K562 (cell line): ENCODE measurements around the gene KLHL15. TPM values are rescaled to one million over a fixed set of nuclear protein-coding genes. Genes with fewer than 3 reads are reported as not detected.

Source experiments
- BRF2 ChIP-seq: IDR thresholded peaks from 3 replicates; pipeline ENCODE4 v1.6.1; 2011; ENCODE audit warnings: borderline replicate concordance, mild to moderate bottlenecking; ENCODE audit not compliant: insufficient read length, insufficient read depth
- FOSL1 ChIP-seq: fragments of 200-800 bp; sonication (Bioruptor generic); conservative IDR thresholded peaks from 2 replicates; pipeline ENCODE4 v1.6.1; 2016; ENCODE audit warnings: missing genetic modification characterization, missing compliant biosample characterization
- FOXJ3 ChIP-seq: sonication (generic); formaldehyde crosslinking; IDR thresholded peaks from 2 replicates; pipeline ENCODE4 v1.4.0; 2020; ENCODE audit warnings: mild to moderate bottlenecking, missing genetic modification reagents
- GTF2F1 ChIP-seq: IDR thresholded peaks from 2 replicates; pipeline ENCODE4 v1.6.1; 2011; ENCODE audit warnings: low read depth, low read length, improper control_type of control experiment
- HDAC6 ChIP-seq: IDR thresholded peaks from 2 replicates; pipeline ENCODE4 v1.6.1; 2012; ENCODE audit warnings: low read depth, mild to moderate bottlenecking, control low read depth, inconsistent platforms, low read length, moderate library complexity
- JUND ChIP-seq, 2 experiments: IDR thresholded peaks; 2 replicates in 1 of 2; 3 replicates in 1 of 2; pipeline ENCODE4 v1.6.1; 2011; ENCODE audit warnings: borderline replicate concordance in 2 of 2, low read depth in 2 of 2, low read length in 2 of 2, improper control_type of control experiment in 1 of 2, missing biosample characterization in 1 of 2, missing genetic modification characterization in 1 of 2, missing genetic modification reagents in 1 of 2
- KDM2B ChIP-seq: fragments of 250-450 bp; sonication (Bioruptor Pico); IDR thresholded peaks from 2 replicates; pipeline ENCODE4 v1.8.0; 2021; ENCODE audit warnings: mild to moderate bottlenecking, moderate library complexity
- MYNN ChIP-seq, 2 experiments: sonication (generic); formaldehyde crosslinking in 1 of 2; IDR thresholded peaks; 2 replicates each; pipeline versions ENCODE4 v1.5.0 to v1.6.1; 2016 to 2020; ENCODE audit warnings: antibody characterized with exemption in 1 of 2, missing genetic modification reagents in 1 of 2
- NKRF ChIP-seq: fragments of 450-650 bp; IDR thresholded peaks from 2 replicates; pipeline ENCODE4 v1.6.1; 2016; ENCODE audit warnings: borderline replicate concordance
- NR1H2 ChIP-seq: sonication (generic); formaldehyde crosslinking; IDR thresholded peaks from 2 replicates; pipeline ENCODE4 v1.4.0; 2020; ENCODE audit warnings: mild to moderate bottlenecking, missing genetic modification reagents
- OTX1 ChIP-seq: fragments of 450-650 bp; formaldehyde crosslinking; IDR thresholded peaks from 2 replicates; pipeline ENCODE4 v1.4.0; 2022; ENCODE audit warnings: mild to moderate bottlenecking
- RBBP5 ChIP-seq: fragments of 200-600 bp; sonication (generic); IDR thresholded peaks from 2 replicates; pipeline ENCODE4 v1.6.1; 2012; ENCODE audit warnings: borderline replicate concordance, mild to moderate bottlenecking, low read length, control low read depth, inconsistent platforms; ENCODE audit not compliant: insufficient read depth, poor library complexity, severe bottlenecking
- RBM34 ChIP-seq: fragments of 200-400 bp; formaldehyde crosslinking; IDR thresholded peaks from 2 replicates; pipeline ENCODE4 v1.6.1; 2018; ENCODE audit warnings: low read length, borderline replicate concordance; ENCODE audit not compliant: insufficient read depth
- RNF2 ChIP-seq: sonication (generic); IDR thresholded peaks from 2 replicates; pipeline ENCODE4 v1.6.1; 2016
- TBL1XR1 ChIP-seq, 2 experiments: IDR thresholded peaks; 2 replicates each; pipeline ENCODE4 v1.6.1; 2012; ENCODE audit warnings: improper control_type of control experiment in 2 of 2, low read length in 2 of 2, mild to moderate bottlenecking in 1 of 2
- TCF7L2 ChIP-seq: fragments of 150-350 bp; IDR thresholded peaks from 2 replicates; pipeline ENCODE4 v1.6.1; 2016; ENCODE audit warnings: low read depth, mild to moderate bottlenecking, low read length, moderate library complexity
- TEAD2 ChIP-seq: fragments of 450-650 bp; IDR thresholded peaks from 2 replicates; pipeline ENCODE4 v1.6.1; 2016; ENCODE audit warnings: missing genetic modification characterization, control low read depth, missing compliant biosample characterization
- ZC3H4 ChIP-seq: sonication (generic); formaldehyde crosslinking; IDR thresholded peaks from 2 replicates; pipeline ENCODE4 v1.9.0; 2021; ENCODE audit warnings: missing genetic modification reagents, borderline replicate concordance
- ZFP1 ChIP-seq: fragments of 450-650 bp; formaldehyde crosslinking; IDR thresholded peaks from 2 replicates; pipeline ENCODE4 v1.4.0; 2020; ENCODE audit warnings: mild to moderate bottlenecking, mixed read lengths
- ZNF436 ChIP-seq: fragments of 250-450, 450-650 bp; sonication (Bioruptor Pico); formaldehyde crosslinking; IDR thresholded peaks from 2 replicates; pipeline ENCODE4 v1.7.0; 2020; ENCODE audit warnings: mild to moderate bottlenecking
- polyA plus RNA-seq, 8 experiments: library from polyadenylated mRNA; depleted of rRNA in 4 of 8; stranded (reverse) in 5 of 8; unstranded in 3 of 8; fragments of >200 nt; fragmentation: Nextera tagmentation in 2 of 8; fragmentation: Illumina TruSeq in 1 of 8; extraction: Ambion mirVana in 2 of 8; extraction: Trizol in 1 of 8; gene quantifications; 2 replicates each; pipeline versions ENCODE4 v1.2.1 to v1.2.3, GENCODE V29; 2011 to 2014; ENCODE audit warnings: inconsistent platforms in 1 of 8, missing spikeins in 1 of 8
- total RNA-seq, 7 experiments: library from RNA; depleted of rRNA in 6 of 7; stranded (reverse); fragments of >200 nt in 6 of 7; fragmentation: Illumina TruSeq in 2 of 7; extraction: Trizol in 2 of 7; gene quantifications; 2 replicates each; pipeline versions ENCODE4 v1.2.1 to v1.2.3, GENCODE V29; 2011 to 2021; ENCODE audit warnings: low replicate concordance in 1 of 7
- TF ChIP-seq, protein P1 (sequence below), 2 experiments: IDR thresholded peaks; 2 replicates each; pipeline ENCODE4 v1.6.1; 2011; ENCODE audit warnings: borderline replicate concordance in 1 of 2, control low read depth in 1 of 2, low read depth in 1 of 2, low read length in 1 of 2, mild to moderate bottlenecking in 1 of 2, mixed read lengths in 1 of 2, moderate library complexity in 1 of 2; ENCODE audit not compliant: insufficient read depth in 1 of 2, insufficient read length in 1 of 2, poor library complexity in 1 of 2, severe bottlenecking in 1 of 2; ENCODE audit errors: extremely low read depth in 1 of 2
- TF ChIP-seq, protein P2 (sequence below): fragments of 450-650 bp; formaldehyde crosslinking; IDR thresholded peaks from 2 replicates; pipeline ENCODE4 v1.4.0; 2020; ENCODE audit warnings: mild to moderate bottlenecking, moderate library complexity

The KLHL15 gene
- total and polyA plus RNA-seq, 9 of the 15 experiments (the other 6 are each of a cell fraction or from before 2014, with no cell fraction given): 3.0 to 12.4 (median 7.6) TPM

DNA sequence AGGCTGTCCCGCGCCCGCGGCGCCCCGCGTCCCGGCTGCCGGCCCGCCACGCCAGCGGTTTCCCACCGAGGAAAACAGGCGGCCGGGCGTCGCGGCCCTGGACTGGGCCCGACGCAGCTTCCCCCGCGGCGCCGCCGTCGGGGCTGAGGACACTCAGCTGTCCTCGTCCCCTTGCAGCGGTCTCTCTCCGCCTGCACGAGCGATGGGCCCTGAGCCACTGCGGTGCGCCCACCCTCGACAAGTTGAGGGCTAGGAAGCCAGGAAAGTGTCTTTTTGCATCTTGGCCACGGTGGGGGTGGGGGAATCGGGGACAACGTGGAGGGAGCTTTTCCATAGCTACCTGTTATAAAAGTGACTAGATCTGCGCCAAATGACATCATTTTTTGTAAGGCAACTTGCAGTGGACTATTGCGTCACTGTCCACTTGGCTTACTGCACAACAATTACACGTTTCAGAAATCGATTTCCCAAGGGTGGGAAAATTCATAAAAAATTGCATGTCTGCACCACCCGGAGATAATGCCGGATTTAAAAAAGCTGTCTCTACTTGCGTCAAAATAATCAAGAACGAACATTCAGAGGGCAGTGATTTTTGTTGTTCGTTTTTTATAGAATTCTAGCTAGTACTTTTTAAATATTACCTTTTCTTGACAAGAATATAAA, 1.1 kb downstream of the KLHL15 start (continued):
- TF ChIP-seq NKRF (no peak), KDM2B (no peak), OTX1 (CRISPR knock-in tag) (no peak), RNF2 (no peak), ZNF436 (CRISPR knock-in tag) (no peak), NR1H2 (CRISPR knock-in tag) (no peak), RBBP5 (peak; percentile 34), TBL1XR1 (IDR thresholded peaks at IDR 0.05; ENCODE audit: low read length in 2 of 2) (no peak), MYNN (IDR thresholded peaks at IDR 0.05) (no peak), MYNN (CRISPR knock-in tag; IDR thresholded peaks at IDR 0.05) (no peak), BRF2 (no peak), HDAC6 (no peak), RBM34 (no peak), TCF7L2 (no peak), FOSL1 (tag) (peak; percentile 46), JUND (IDR thresholded peaks at IDR 0.05; ENCODE audit: borderline replicate concordance, low read depth, low read length) (peak; percentile 64; the same call in 1 of the 2 replicates), JUND (tag; IDR thresholded peaks at IDR 0.05; ENCODE audit: borderline replicate concordance, low read depth, low read length) (peak; percentile 69), ZC3H4 (CRISPR knock-in tag) (no peak), ZFP1 (no peak), FOXJ3 (CRISPR knock-in tag) (no peak), TEAD2 (tag) (no peak), GTF2F1 (no peak)
- TF ChIP-seq, protein P1, sequence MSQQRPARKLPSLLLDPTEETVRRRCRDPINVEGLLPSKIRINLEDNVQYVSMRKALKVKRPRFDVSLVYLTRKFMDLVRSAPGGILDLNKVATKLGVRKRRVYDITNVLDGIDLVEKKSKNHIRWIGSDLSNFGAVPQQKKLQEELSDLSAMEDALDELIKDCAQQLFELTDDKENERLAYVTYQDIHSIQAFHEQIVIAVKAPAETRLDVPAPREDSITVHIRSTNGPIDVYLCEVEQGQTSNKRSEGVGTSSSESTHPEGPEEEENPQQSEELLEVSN (IDR thresholded peaks at IDR 0.05; ENCODE audit: borderline replicate concordance in 1 of 2, extremely low read depth in 1 of 2, insufficient read depth in 1 of 2, insufficient read length in 1 of 2, low read depth in 1 of 2, low read length in 1 of 2, poor library complexity in 1 of 2, severe bottlenecking in 1 of 2): peak; percentile 56 to 84
- TF ChIP-seq, protein P2, sequence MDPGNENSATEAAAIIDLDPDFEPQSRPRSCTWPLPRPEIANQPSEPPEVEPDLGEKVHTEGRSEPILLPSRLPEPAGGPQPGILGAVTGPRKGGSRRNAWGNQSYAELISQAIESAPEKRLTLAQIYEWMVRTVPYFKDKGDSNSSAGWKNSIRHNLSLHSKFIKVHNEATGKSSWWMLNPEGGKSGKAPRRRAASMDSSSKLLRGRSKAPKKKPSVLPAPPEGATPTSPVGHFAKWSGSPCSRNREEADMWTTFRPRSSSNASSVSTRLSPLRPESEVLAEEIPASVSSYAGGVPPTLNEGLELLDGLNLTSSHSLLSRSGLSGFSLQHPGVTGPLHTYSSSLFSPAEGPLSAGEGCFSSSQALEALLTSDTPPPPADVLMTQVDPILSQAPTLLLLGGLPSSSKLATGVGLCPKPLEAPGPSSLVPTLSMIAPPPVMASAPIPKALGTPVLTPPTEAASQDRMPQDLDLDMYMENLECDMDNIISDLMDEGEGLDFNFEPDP: no peak
